H1 (cell line): Measurements from ENCODE around the gene KLHDC8A. TPM values are rescaled to one million over a fixed set of nuclear protein-coding genes. Genes with fewer than 3 reads are reported as not detected.

Experiments used
- CTCF ChIA-PET: fragments of 300-600 bp; sonication (Branson Sonifier 250); formaldehyde crosslinking; loops from one replicate; lab custom pipeline; 2021; ENCODE audit not compliant: partially characterized antibody; lab: Charles Lee
- POLR2A ChIA-PET: fragments of 300-600 bp; sonication (Branson Sonifier 250); formaldehyde crosslinking; loops from one replicate; lab custom pipeline; 2021; ENCODE audit warnings: inconsistent platforms; ENCODE audit not compliant: partially characterized antibody; lab: Charles Lee
- DNase-seq, 2 experiments: peaks; one replicate each; pipeline versions ENCODE4 v3.0.0 to v3.0.0-alpha.2; 2010 to 2022; ENCODE audit warnings: low spot score in 2 of 2, low read depth in 1 of 2, mixed read lengths in 1 of 2
- FAIRE-seq: peaks from 2 replicates; lab custom pipeline; 2011; peaks lifted over from hg19 to GRCh38; lab: Jason Lieb, UNC
- H2AFZ ChIP-seq: 2 replicates; pipeline ENCODE4 v1.8.1; 2012; ENCODE audit warnings: low read length, inconsistent platforms
- H2AK5ac ChIP-seq: 2 replicates; pipeline ENCODE4 v1.6.1; 2013; ENCODE audit warnings: low read depth, low read length
- H2BK120ac ChIP-seq: replicated peaks from 2 replicates; pipeline ENCODE3; 2013; ENCODE audit warnings: low read depth, low read length, inconsistent platforms
- H2BK12ac ChIP-seq: 2 replicates; pipeline ENCODE4 v1.6.1; 2013; ENCODE audit warnings: low read depth, low read length
- H2BK15ac ChIP-seq: 2 replicates; pipeline ENCODE4 v1.6.1; 2013; ENCODE audit warnings: low read length
- H2BK20ac ChIP-seq: 2 replicates; pipeline ENCODE4 v1.6.1; 2013; ENCODE audit warnings: low read length
- H2BK5ac ChIP-seq: 2 replicates; pipeline ENCODE4 v1.6.1; 2013; ENCODE audit warnings: low read depth, low read length
- H3K14ac ChIP-seq: 2 replicates; pipeline ENCODE4 v1.6.1; 2013; ENCODE audit warnings: inconsistent platforms; ENCODE audit not compliant: insufficient read length
- H3K18ac ChIP-seq: 2 replicates; pipeline ENCODE4 v1.6.1; 2013; ENCODE audit warnings: low read length; ENCODE audit errors: extremely low read depth
- H3K23ac ChIP-seq: 2 replicates; pipeline ENCODE4 v1.6.1; 2013; ENCODE audit warnings: inconsistent platforms; ENCODE audit not compliant: insufficient read length
- H3K23me2 ChIP-seq: 2 replicates; pipeline ENCODE4 v1.6.1; 2013; ENCODE audit warnings: low read depth, low read length
- H3K27ac ChIP-seq: 2 replicates; pipeline ENCODE4 v1.6.1; 2011; ENCODE audit warnings: low read depth, low read length, inconsistent platforms
- H3K27me3 ChIP-seq, 4 experiments: replicated peaks in 1 of 4; 1 replicate in 1 of 4; 2 replicates in 3 of 4; pipeline versions ENCODE4 v1.6.1 to v1.8.1; 2011 to 2013; ENCODE audit warnings: low read length in 3 of 4, mild to moderate bottlenecking in 3 of 4, inconsistent platforms in 2 of 4, mixed read lengths in 2 of 4, moderate library complexity in 1 of 4; ENCODE audit not compliant: control insufficient read depth in 3 of 4, insufficient read depth in 3 of 4; ENCODE audit errors: extremely low read depth in 1 of 4
- H3K36me3 ChIP-seq, 4 experiments: 2 replicates each; pipeline versions ENCODE4 v1.6.1 to v1.8.1; 2011 to 2013; ENCODE audit warnings: mild to moderate bottlenecking in 4 of 4, low read length in 3 of 4, moderate library complexity in 2 of 4, control low read depth in 1 of 4, inconsistent platforms in 1 of 4; ENCODE audit not compliant: insufficient read depth in 4 of 4, control insufficient read depth in 2 of 4
- H3K4ac ChIP-seq: replicated peaks from 2 replicates; pipeline ENCODE3; 2013; ENCODE audit warnings: low read length, low read depth, mixed read lengths, inconsistent platforms; ENCODE audit not compliant: insufficient read length
- H3K4me1 ChIP-seq, 4 experiments: replicated peaks in 1 of 4; 1 replicate in 1 of 4; 2 replicates in 3 of 4; pipeline versions ENCODE4 v1.6.1 to v1.8.1; 2011 to 2013; ENCODE audit warnings: low read length in 3 of 4, inconsistent platforms in 2 of 4, mixed read lengths in 1 of 4; ENCODE audit not compliant: insufficient read depth in 4 of 4, control insufficient read depth in 3 of 4
- H3K4me2 ChIP-seq, 2 experiments: 2 replicates each; pipeline versions ENCODE4 v1.6.1 to v1.8.1; 2011 to 2013; ENCODE audit warnings: low read depth in 2 of 2, low read length in 2 of 2, control low read depth in 1 of 2, inconsistent platforms in 1 of 2, mild to moderate bottlenecking in 1 of 2; ENCODE audit not compliant: insufficient read depth in 1 of 2
- H3K4me3 ChIP-seq, 4 experiments: fragments of 200-600, 300-600 bp in 1 of 4; sonication (generic), shearing (Covaris generic), sonication (Bioruptor Twin) in 1 of 4; 2 replicates each; pipeline versions ENCODE4 v1.5.1 to v1.8.1; 2011 to 2016; ENCODE audit warnings: low read length in 4 of 4, low read depth in 3 of 4, control low read depth in 2 of 4, inconsistent platforms in 2 of 4, mild to moderate bottlenecking in 2 of 4, mixed read lengths in 1 of 4, moderate library complexity in 1 of 4; ENCODE audit not compliant: insufficient read depth in 2 of 4; ENCODE audit errors: extremely low read depth in 1 of 4
- H3K56ac ChIP-seq: replicated peaks from 2 replicates; pipeline ENCODE3; 2013; ENCODE audit warnings: low read depth, mild to moderate bottlenecking, mixed read lengths, low read length, inconsistent platforms; ENCODE audit not compliant: insufficient read length
- H3K79me1 ChIP-seq: 2 replicates; pipeline ENCODE4 v1.6.1; 2013; ENCODE audit warnings: low read depth, low read length, control low read depth
- H3K79me2 ChIP-seq, 2 experiments: 2 replicates each; pipeline versions ENCODE4 v1.6.1 to v1.8.1; 2012 to 2013; ENCODE audit warnings: low read length in 2 of 2, mild to moderate bottlenecking in 2 of 2, inconsistent platforms in 1 of 2; ENCODE audit not compliant: insufficient read depth in 2 of 2, control insufficient read depth in 1 of 2
- H3K9ac ChIP-seq, 4 experiments: replicated peaks in 1 of 4; 1 replicate in 1 of 4; 2 replicates in 3 of 4; pipeline versions ENCODE4 v1.6.1 to v1.8.1; 2011 to 2013; ENCODE audit warnings: low read depth in 3 of 4, low read length in 3 of 4, control low read depth in 2 of 4, mild to moderate bottlenecking in 2 of 4, moderate library complexity in 2 of 4, inconsistent platforms in 1 of 4; ENCODE audit errors: extremely low read depth in 1 of 4
- H3K9me3 ChIP-seq, 2 experiments: 2 replicates each; pipeline versions ENCODE4 v1.6.1 to v1.8.1; 2012 to 2013; ENCODE audit warnings: mild to moderate bottlenecking in 2 of 2, moderate library complexity in 2 of 2, control low read depth in 1 of 2, inconsistent platforms in 1 of 2, low read depth in 1 of 2, low read length in 1 of 2, mixed read lengths in 1 of 2; ENCODE audit not compliant: insufficient read depth in 2 of 2
- H4K20me1 ChIP-seq, 2 experiments: replicated peaks in 1 of 2; 2 replicates each; pipeline versions ENCODE3 to v1.8.1; 2011 to 2013; ENCODE audit warnings: inconsistent platforms in 2 of 2, low read length in 2 of 2, mild to moderate bottlenecking in 1 of 2; ENCODE audit not compliant: insufficient read depth in 2 of 2, control insufficient read depth in 1 of 2
- H4K5ac ChIP-seq: 2 replicates; pipeline ENCODE4 v1.6.1; 2013; ENCODE audit warnings: low read length, low read depth, mixed read lengths, inconsistent platforms; ENCODE audit not compliant: insufficient read length
- H4K8ac ChIP-seq: 2 replicates; pipeline ENCODE4 v1.8.0; 2013; ENCODE audit warnings: mild to moderate bottlenecking, moderate library complexity, low read length, inconsistent platforms; ENCODE audit not compliant: insufficient read depth; ENCODE audit errors: extremely low read depth
- H4K91ac ChIP-seq: replicated peaks from 2 replicates; pipeline ENCODE3; 2013; ENCODE audit warnings: low read length, mixed read lengths, inconsistent platforms; ENCODE audit not compliant: insufficient read length
- BCL11A ChIP-seq, 2 experiments: IDR thresholded peaks; one replicate each; pipeline ENCODE4 v1.6.1; 2011; ENCODE audit warnings: low read depth in 2 of 2, low read length in 2 of 2, mild to moderate bottlenecking in 2 of 2
- CEBPB ChIP-seq: IDR thresholded peaks from 2 replicates; pipeline ENCODE4 v1.6.1; 2012; ENCODE audit warnings: low read depth, low read length
- CTCF ChIP-seq, 3 experiments: IDR thresholded peaks; 1 replicate in 2 of 3; 2 replicates in 1 of 3; pipeline versions ENCODE4 v1.5.1 to v1.6.1; 2011; ENCODE audit warnings: low read length in 3 of 3, mild to moderate bottlenecking in 3 of 3, inconsistent platforms in 2 of 3, low read depth in 1 of 3, moderate library complexity in 1 of 3; ENCODE audit not compliant: insufficient read depth in 1 of 3; ENCODE audit errors: control extremely low read depth in 1 of 3
- EP300 ChIP-seq, 2 experiments: IDR thresholded peaks; 1 replicate in 1 of 2; 2 replicates in 1 of 2; pipeline ENCODE4 v1.6.1; 2011 to 2012; ENCODE audit warnings: low read depth in 2 of 2, low read length in 2 of 2, mild to moderate bottlenecking in 2 of 2, borderline replicate concordance in 1 of 2, inconsistent platforms in 1 of 2, moderate library complexity in 1 of 2
- JUND ChIP-seq: IDR thresholded peaks from 2 replicates; pipeline ENCODE4 v1.6.1; 2011; ENCODE audit warnings: mild to moderate bottlenecking, improper control_type of control experiment, low read length
- KDM1A ChIP-seq: fragments of 200-600, 300-600 bp; sonication (generic); IDR thresholded peaks from 2 replicates; pipeline ENCODE4 v1.7.1; 2016; ENCODE audit warnings: mild to moderate bottlenecking, low read length, borderline replicate concordance
- RAD21 ChIP-seq, 2 experiments: IDR thresholded peaks in 1 of 2; conservative IDR thresholded peaks in 1 of 2; 2 replicates each; pipeline ENCODE4 v1.6.1; 2011; ENCODE audit warnings: low read depth in 2 of 2, low read length in 2 of 2, improper control_type of control experiment in 1 of 2, inconsistent platforms in 1 of 2, mild to moderate bottlenecking in 1 of 2, moderate library complexity in 1 of 2
- ZNF274 ChIP-seq: IDR thresholded peaks from 2 replicates; pipeline ENCODE4 v1.7.0; 2012; ENCODE audit warnings: low read length, borderline replicate concordance; ENCODE audit errors: extremely low read depth
- WGBS, 2 experiments: shearing (Covaris generic) in 1 of 2; methylation state at CpG; one replicate each; pipeline versions ENCODE4 v1.1.6 to v1.1.7; 2013 to 2015; ENCODE audit warnings: low lambda C conversion rate in 2 of 2, mixed read lengths in 2 of 2, inconsistent platforms in 1 of 2, low coverage in 1 of 2, missing lambda C conversion rate in 1 of 2; ENCODE audit not compliant: insufficient replicate concordance in 2 of 2, insufficient coverage in 1 of 2, insufficient read length in 1 of 2; ENCODE audit errors: extremely low coverage in 1 of 2, missing lambda C conversion rate in 1 of 2; 5-methylcytosine and 5-hydroxymethylcytosine counted together
- polyA plus RNA-seq, 7 experiments: library from polyadenylated mRNA; depleted of rRNA in 3 of 7; stranded (reverse) in 5 of 7; unstranded in 2 of 7; fragments of >200 nt in 5 of 7; fragments of 200-250 nt in 2 of 7; gene quantifications; 1 replicate in 5 of 7; 2 replicates in 1 of 7; 4 replicates in 1 of 7; pipeline versions ENCODE4 v1.2.1 to v1.2.3, GENCODE V29; 2011 to 2013; ENCODE audit warnings: missing spikeins in 2 of 7, mixed read lengths in 2 of 7
- total RNA-seq: library from RNA; stranded (reverse); fragmentation: NEBNext Ultra II Directional; extraction: Animal tissue kit (Norgen Biotek cat#: 25700); gene quantifications from 2 replicates; pipeline ENCODE4 v1.2.1, GENCODE V29; 2021

KLHDC8A gene
- total and polyA plus RNA-seq, 2 of the 8 experiments (the other 6 are each of a cell fraction or from before 2014, with no cell fraction given): 1.9 to 3.4 TPM

DNA sequence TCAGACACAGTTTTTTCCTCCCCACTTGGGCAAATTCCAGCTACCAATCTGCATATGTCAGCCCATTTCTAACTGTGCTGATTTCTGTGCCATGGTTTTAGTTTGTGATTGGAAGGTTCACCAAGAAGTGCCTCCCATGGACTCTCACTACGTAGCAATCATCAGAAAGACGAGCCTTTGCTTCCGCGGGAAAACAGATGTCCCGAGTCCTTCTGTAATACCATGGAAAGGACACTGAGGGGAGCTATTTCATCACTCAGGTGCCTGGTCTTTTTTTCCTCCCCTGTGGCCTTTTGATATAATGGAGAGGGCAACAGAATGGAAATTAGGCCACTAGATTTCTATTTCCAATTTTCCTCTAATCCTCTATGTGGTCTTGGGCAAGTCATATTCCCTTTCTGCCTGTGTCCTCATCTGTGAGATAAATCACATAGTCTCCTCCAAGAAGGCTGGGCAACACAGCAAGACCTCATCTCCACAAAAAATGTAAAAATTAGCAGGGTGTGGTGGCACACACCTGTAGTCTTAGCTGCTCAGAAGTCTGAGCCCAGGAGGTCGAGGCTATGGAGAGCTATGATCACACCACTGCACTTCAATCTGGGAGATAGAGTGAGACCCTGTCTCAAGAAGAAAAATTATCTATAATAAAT, 40.4 kb upstream of the KLHDC8A start:
- Histone ChIP-seq H3K9ac (no peak overlapping the region), H4K8ac (no peak overlapping the region)
- POLR2A ChIA-PET: interaction anchor here (0.7 to 1.3 kb wide), 8 partner anchors 10 to 127 kb away, joined by 3 read pairs; partner anchors contain the start of gene BLACAT1
- peak; percentile 32; the same call in 1 of the 2 replicates for TF ChIP-seq CEBPB
- TF ChIP-seq BCL11A (IDR thresholded peaks at IDR 0.05; ENCODE audit: low read depth in 2 of 2, low read length in 2 of 2): no peak
- no peak for TF ChIP-seq ZNF274
- 0 out of 2 replicates have a peak, but pooled peaks have one; percentile 14 for TF ChIP-seq JUND
- TF ChIP-seq EP300 (IDR thresholded peaks at IDR 0.05; ENCODE audit: borderline replicate concordance in 1 of 2, low read depth in 2 of 2, low read length in 2 of 2): 0 out of 3 replicates have a peak, but pooled peaks of 1 of the 2 experiments have one; percentile 20
- peak; percentile 99 to 100 for TF ChIP-seq RAD21 (IDR thresholded peaks at IDR 0.05 in 1 of 2, conservative IDR thresholded peaks at IDR 0.05 in 1 of 2; ENCODE audit: low read depth in 2 of 2, low read length in 2 of 2)
- TF ChIP-seq CTCF (IDR thresholded peaks at IDR 0.05; ENCODE audit: control extremely low read depth in 1 of 3, insufficient read depth in 1 of 3, low read depth in 1 of 3, low read length in 3 of 3): peak; percentile 27 to 93 (median 90)
- no peak for TF ChIP-seq KDM1A
- TF ChIP-seq, all 59 proteins: peak for 5
- H3K4me1 ChIP-seq: no peaks in the 10 kb centered on the region
- no peak overlapping the region for H3K18ac ChIP-seq
- CTCF ChIA-PET: interaction anchor here (0.7 to 5.8 kb wide), 57 partner anchors 12 to 314 kb away, joined by 3 to 98 read pairs (median 5); partner anchors contain the start of genes BLACAT1 and KLHDC8A
- H2BK120ac ChIP-seq: no peak overlapping the region
- no peak overlapping the region for H3K27ac ChIP-seq
- H3K4me3 ChIP-seq: no peak overlapping the region
- H3K79me1 ChIP-seq: no peaks in the 10 kb centered on the region
- no peak overlapping the region for H2AFZ ChIP-seq
- no peak overlapping the region for H2AK5ac ChIP-seq
- no peak overlapping the region for H3K23ac ChIP-seq
- no peak overlapping the region for H4K91ac ChIP-seq
- no peak overlapping the region for H3K56ac ChIP-seq
- no peak overlapping the region for H4K5ac ChIP-seq
- no peak overlapping the region for H2BK15ac ChIP-seq
- peak; percentile 95 for FAIRE-seq
- no peaks in the 10 kb centered on the region for H3K79me2 ChIP-seq
- H3K9me3 ChIP-seq: no peaks in the 10 kb centered on the region
- H3K23me2 ChIP-seq: no peaks in the 10 kb centered on the region
- WGBS, 2 experiments: 12% methylated on average over 6 of the region's 6 CpGs; no CpG with 5 or more reads in 1 of the 2 experiments
- no peak overlapping the region for H3K4me2 ChIP-seq
- no peaks in the 10 kb centered on the region for H3K27me3 ChIP-seq
- H3K14ac ChIP-seq: no peak overlapping the region
- H2BK5ac ChIP-seq: no peak overlapping the region
- no peak overlapping the region for H2BK12ac ChIP-seq
- H2BK20ac ChIP-seq: no peak overlapping the region
- H4K20me1 ChIP-seq: no peaks in the 10 kb centered on the region
- DNase-seq: no peak
- H3K4ac ChIP-seq: no peak overlapping the region
- no peaks in the 10 kb centered on the region for H3K36me3 ChIP-seq
